ELF-1 (cell line): ENCODE data around the gene UPK1B.
"Not testable (repeated sequence)": the region's sequence is repeated elsewhere in the genome, so short reads cannot be mapped to it uniquely, and the experiment has no call there.

ENCODE experiments used
- DNase-seq: peaks from one replicate; pipeline ENCODE4 v3.0.0-alpha.2; 2016; ENCODE audit warnings: low read depth, low spot score

UPK1B gene

GRCh38 chr3:119173325-119173724 is at the start of gene UPK1B:
Gene UPK1B, plus strand, starts transcription at chr3:119173598. Its CDS starts 13,144 bp downstream, at chr3:119186742.
- peak; percentile 85 for DNase-seq

GRCh38 chr3:119125342-119125741 is 48.1 kb upstream of the UPK1B start:
- DNase-seq, result no peak

GRCh38 chr3:119125742-119126504 is 47.5 kb upstream of the UPK1B start:
- DNase-seq, result peak; percentile 37

DNA sequence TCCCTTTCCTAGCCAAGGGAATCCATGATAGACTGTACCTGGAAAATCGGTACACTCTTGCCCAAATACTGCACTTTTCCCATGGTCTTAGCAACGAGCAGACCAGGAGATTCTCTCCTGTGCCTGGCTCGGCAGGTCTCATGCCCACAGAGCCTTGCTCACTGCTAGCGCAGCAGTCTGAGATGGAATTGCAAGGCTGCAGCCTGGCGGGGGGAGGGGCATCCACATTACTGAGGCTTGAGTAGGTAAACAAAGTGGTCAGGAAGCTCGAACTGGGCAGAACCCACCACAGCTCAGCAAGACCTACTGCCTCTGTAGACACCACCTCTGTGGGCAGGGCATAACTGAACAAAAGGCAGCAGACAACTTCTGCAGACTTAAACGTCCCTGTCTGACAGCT is 43.1 kb upstream of the UPK1B start:
- DNase-seq, result peak; percentile 23

- DNase-seq, result not testable (repeated sequence)
Observed at GRCh38 chr3:119132291-119132690, 41.1 kb upstream of the UPK1B start.

- DNase-seq, result not testable (repeated sequence)
Observed at GRCh38 chr3:119139360-119139759, 34.0 kb upstream of the UPK1B start.

DNA sequence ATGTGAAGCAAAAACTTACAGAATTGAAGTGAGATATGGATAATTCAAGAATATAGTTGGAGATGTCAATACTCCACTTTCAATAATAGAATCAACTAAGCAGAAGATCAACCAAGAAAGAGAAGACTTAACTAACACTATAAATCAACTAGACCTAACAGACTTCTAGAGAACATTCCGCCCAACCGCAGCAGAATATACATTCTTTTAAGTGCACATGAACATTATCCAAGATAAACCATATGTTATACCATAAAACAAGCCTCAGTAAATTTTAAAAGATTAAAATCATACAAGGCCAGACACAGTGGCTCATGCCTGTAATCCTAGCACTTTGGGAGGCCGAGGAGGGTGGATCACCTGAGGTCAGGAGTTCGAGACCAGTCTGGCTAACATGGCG is 32.9 kb upstream of the UPK1B start:
- no peak for DNase-seq

DNA sequence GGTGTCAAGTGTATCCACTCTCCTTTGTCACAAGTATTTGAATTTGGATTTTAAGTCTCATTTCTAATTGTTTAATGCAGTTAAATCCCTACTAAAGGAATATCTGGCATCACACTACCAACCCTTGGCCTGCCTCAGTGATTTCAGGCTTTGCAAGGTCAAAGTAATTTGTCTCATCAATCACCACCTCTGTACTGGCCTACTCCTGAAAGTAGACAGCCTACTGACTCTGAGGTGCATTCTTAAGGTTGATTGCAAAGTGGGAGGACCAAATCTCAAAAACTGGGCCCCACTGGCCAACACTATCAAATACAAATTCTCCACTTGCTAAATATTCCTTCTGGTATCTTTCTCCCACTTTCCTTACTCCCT is 28.3 kb upstream of the UPK1B start:
- no peak for DNase-seq

GRCh38 chr3:119145500-119146167 is 27.8 kb upstream of the UPK1B start, which contains the start of gene TEX55:
Gene TEX55, plus strand, starts transcription at chr3:119146165. Its CDS starts 25 bp downstream, at chr3:119146190.
- DNase-seq, result peak; percentile 50

DNA sequence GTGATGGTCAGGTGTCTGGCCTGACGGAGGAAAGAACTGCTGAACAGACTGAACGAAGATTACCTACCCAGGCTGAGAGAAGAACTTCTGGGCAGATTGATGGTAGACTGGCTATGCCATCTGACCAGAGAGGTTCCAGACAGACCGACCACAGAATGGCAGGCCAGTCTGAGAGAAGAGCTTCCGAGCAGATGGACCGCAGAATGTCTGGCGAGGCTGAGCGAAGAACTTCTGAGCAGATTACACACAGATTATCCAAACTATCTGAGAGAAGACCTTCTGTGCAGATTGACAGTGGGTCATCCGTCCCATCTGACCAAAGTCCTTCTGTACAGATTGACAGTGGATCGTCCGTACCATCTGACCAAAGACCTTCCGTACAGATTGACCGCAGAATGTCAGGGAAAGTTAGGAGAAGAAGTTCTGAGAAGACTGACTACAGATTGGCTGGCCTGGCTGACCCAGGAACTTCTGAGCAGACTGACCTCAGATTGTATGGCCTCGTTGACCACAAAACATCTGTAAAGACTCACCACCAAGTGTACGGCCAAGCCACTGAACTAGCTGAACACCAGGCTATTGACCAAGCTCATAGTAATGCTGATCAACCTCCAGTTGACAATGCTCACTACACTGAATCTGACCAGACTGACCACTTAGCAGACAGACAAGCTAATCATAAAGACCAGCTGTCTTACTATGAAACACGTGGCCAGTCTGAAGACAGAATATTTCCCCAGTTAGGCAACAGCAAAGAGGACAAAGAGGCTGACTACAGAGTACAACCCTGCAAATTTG is 26.6 kb upstream of the UPK1B start:
- DNase-seq, result no peak

- no peak for DNase-seq
Observed at GRCh38 chr3:119147494-119147893, 25.9 kb upstream of the UPK1B start.

- no peak for DNase-seq
Observed at GRCh38 chr3:119148493-119149180, 24.8 kb upstream of the UPK1B start.

- no peak for DNase-seq
Observed at GRCh38 chr3:119149484-119149883, 23.9 kb upstream of the UPK1B start.

GRCh38 chr3:119156868-119157267 is 16.5 kb upstream of the UPK1B start:
- DNase-seq, result no peak

- DNase-seq, result no peak
Observed at GRCh38 chr3:119157971-119158370, 15.4 kb upstream of the UPK1B start.

- no peak for DNase-seq
Observed at GRCh38 chr3:119160361-119160760, 13.0 kb upstream of the UPK1B start.

GRCh38 chr3:119160815-119161214 is 12.6 kb upstream of the UPK1B start:
- no peak for DNase-seq

DNA sequence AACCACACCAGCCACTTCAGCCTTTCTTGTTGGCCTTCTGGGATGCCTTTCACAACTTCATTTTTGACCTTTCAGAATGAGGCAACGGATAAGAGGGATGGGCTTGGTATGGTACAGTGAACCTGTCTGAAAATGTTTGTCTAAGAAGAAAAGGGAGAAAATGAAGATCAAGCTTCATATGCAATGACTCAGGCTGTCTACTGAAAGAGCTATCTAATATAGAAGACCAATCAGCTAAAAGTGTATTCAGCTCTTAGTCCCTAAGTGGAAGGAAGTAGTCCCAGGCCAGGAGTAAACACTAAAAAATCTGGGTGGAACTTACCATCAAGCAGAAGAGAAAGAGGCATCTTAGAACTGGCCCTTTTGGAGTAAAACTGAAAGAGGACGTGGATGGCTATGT is 12.2 kb upstream of the UPK1B start:
- no peak for DNase-seq

- DNase-seq, result not testable (repeated sequence)
Observed at GRCh38 chr3:119164745-119165144, 8.7 kb upstream of the UPK1B start.

DNA sequence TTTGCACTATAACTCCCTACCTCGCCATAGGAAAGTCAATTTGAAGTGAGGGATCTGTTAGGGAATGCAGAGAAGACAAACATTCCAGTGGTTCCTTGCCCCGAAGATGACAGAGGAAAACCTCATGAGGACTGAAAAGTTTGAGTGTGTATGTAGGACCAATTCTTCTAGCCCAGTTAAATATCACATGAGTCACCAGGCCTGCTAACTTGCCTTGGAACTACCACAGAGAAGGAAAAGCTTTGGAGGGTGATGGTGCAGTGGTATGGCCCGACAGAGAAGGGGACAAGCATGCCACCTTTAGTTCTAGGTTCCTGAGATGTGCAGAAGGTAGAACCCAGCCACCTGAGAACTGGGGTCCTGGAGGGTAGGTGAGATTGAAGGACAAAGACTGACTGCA is 2.6 kb upstream of the UPK1B start:
- DNase-seq, result no peak

GRCh38 chr3:119175872-119176756 is 2.7 kb downstream of the UPK1B start:
- no peak for DNase-seq
